Stimulated activated CD4-positive, alpha-beta T cell treated with anti-CD3 and anti-CD28 coated beads, TNF-alpha, amount 100 ng/mL, for 1 hour (primary cell): ENCODE data around the gene EXOSC9.

Source experiments
- DNase-seq, 3 donors: peaks; one replicate each; pipeline ENCODE4 v3.0.0-alpha.2; 2020; ENCODE audit warnings: low read depth in 3 of 3, low spot score in 1 of 3

EXOSC9 gene

GRCh38 chr4:121823505-121824170 lies 22.5 kb downstream of the EXOSC9 start, which contains the start of gene CCNA2:
CCNA2 (minus strand) TSS chr4:121823883; CDS start chr4:121823628, 255 bp downstream.
- DNase-seq: peak; percentile 78 to 90 (median 87)

- DNase-seq: no peak
Observed at GRCh38 chr4:121824171-121824527, 23.0 kb downstream of the EXOSC9 start.

- DNase-seq: no peak
Observed at GRCh38 chr4:121824950-121825349, 23.8 kb downstream of the EXOSC9 start.

GRCh38 chr4:121827853-121828252 lies 26.7 kb downstream of the EXOSC9 start:
- no peak for DNase-seq

GRCh38 chr4:121829511-121829910 lies 28.4 kb downstream of the EXOSC9 start:
- no peak for DNase-seq

- no peak for DNase-seq
Observed at GRCh38 chr4:121838136-121838535, 37.0 kb downstream of the EXOSC9 start.

- DNase-seq: no peak
Observed at GRCh38 chr4:121842862-121843261, 41.7 kb downstream of the EXOSC9 start.

GRCh38 chr4:121846662-121847061 lies 45.5 kb downstream of the EXOSC9 start:
- no peak for DNase-seq

- no peak for DNase-seq
Observed at GRCh38 chr4:121851354-121851753, 50.2 kb downstream of the EXOSC9 start.

- no peak for DNase-seq
Observed at GRCh38 chr4:121860121-121860520, 59.0 kb downstream of the EXOSC9 start.

- DNase-seq: no peak
Observed at GRCh38 chr4:121861426-121861825, 60.3 kb downstream of the EXOSC9 start.

- no peak for DNase-seq
Observed at GRCh38 chr4:121863799-121864198, 62.7 kb downstream of the EXOSC9 start.
